ENCODE results near the gene RABGGTB.
"Not testable (repeated sequence)": the region's sequence is repeated elsewhere in the genome, so short reads cannot be mapped to it uniquely, and the experiment has no call there.

RABGGTB gene

DNA sequence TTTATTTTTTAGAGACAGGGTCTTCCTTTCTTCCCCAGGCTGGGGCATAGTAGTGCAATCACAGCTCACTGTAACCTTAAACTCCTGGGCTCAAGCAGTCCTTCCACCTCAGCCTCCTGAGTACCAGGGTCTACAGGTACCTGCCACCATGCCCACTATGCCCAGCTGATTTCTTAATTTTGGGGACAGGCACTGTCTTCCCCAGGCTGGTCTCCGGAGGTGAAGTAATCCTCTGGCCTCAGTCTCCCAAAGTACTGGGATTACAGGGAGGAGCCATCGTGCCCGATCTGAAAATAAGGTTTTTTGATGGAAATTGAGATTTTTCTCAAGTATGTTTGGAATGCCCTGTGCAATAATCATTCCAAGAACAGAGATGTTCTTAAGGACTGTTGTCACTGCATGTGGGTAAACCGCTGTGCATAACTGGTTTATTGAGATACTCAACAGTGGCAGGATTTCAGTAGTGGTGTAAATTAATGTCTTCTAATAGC is 9.7 kb downstream of the RABGGTB start:
- no peak for DNase-seq (ENCODE audit: low spot score)

DNA sequence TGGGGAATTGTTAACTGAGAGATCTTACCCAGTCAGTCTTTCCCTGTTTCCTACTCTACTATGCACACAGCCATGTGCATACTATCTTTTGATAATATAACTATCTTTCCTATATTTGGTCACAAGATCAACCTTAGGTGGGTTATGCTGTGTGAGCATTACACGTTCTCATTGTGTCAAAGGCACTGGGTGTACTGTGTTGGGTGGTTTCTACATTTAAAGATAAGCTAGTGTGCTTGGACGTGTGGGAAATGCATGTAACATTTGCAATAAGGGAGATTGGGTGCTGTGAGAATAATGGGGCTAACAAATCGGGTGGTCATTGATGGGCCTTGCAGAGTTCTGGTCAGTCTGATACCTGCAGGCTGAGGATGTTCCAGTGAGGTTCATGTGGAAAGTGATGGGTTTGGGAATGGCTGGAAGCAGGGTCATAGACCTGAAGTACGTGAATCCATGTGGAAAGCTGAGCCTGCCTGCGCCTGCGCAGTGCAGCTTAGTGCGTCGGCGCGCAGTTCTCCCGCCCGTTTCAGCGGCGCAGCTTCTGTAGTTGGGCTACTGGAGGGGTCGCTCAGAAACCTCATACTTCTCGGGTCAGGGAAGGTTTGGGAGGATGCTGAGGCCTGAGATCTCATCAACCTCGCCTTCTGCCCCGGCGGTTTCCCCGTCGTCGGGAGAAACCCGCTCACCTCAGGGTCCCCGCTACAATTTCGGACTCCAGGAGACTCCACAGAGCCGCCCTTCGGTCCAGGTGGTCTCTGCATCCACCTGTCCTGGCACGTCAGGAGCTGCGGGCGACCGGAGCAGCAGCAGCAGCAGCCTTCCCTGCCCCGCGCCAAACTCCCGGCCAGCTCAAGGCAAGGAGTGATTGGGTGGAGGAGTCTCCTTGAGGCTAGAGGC is 10.6 kb downstream of the RABGGTB start, which contains the start of gene MSH4:
MSH4 (plus strand) TSS at position 507 of the 897 bp plus-strand sequence; CDS start at position 611, 104 bp downstream.
- DNase-seq (ENCODE audit: low spot score), result no peak

DNA sequence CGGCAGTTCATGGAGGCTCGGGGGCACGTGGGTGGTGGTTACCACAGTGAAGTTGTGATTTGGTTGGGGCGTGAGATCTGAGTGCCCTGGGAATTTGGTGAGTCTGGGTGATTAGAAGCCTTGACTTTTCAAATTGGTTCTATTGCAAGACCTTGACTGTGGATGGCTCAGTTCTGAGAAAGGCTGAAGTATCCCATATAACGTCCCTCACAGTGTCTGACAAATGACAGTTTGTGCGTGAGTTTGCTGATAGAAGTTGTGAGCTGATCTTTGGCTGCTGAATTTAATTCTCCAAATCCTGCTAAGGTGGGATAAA is 11.2 kb downstream of the RABGGTB start:
- no peak for DNase-seq (ENCODE audit: low spot score)

DNA sequence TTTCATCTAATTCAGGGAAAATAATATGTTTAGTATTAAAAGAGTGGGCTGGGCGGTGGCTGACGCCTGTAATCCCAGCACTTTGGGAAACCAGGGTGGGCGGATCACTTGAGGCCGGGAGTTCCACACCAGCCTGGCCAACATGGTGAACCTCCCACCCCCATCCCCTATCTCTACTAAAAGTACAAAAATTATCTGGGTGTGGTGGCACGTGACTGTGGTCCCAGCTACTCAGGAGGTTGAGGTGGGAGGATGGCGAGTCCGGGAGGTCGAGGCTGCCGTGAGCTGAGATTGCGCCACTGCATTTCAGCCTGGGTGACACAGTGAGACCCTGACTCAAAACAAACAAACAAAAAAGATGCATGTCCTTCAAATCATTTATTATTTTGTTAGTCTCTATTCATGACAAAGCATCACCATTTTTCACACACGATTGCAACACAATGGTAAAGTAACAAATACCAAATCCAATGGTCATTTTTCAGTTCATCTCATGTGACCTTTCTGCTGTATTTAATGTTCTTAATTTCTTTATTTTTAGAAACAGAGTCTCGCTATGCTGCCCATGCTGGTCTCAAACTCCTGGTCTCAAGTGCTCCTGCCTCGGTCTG is 11.7 kb downstream of the RABGGTB start:
- no peak for DNase-seq (ENCODE audit: low spot score)

DNA sequence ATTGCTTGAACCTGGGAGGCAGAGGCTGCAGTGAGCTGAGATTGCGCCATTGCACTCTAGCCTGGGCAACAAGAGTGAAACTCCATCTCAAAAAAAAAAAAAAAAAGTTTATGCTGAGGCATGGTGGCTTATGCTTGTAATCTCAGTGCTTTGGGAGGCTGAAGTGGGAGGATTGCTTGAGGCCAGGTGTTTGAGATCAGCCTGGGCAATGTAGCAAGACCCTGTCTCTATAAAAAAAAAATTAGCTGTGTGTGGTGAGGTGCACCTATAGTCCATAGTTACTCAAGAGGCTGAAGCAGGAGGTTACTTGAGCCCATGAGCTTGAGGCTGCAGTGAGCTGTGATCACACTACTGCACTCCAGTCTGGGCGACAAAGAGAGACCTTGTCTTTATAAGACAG is 15.4 kb downstream of the RABGGTB start:
- not testable (repeated sequence) for DNase-seq (ENCODE audit: low spot score)

DNA sequence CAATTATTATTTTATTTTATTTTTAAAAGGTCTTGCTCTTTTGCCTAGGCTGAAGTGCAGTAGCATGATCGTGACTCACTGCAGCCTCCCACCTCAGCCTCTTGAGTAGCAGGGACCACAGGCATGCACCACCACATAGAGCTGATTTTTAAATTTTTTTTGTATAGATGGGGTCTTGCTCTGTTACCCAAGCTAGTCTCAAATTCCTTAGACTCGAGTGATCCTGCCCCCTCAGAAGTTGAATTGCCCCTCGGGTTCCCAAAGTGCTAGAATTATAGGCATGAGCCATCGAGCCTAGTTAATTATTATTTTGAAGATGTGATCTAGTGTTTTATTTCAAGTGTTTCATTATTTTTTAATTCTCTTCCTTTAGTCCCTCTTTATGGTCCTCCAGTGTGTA is 22.9 kb downstream of the RABGGTB start:
- no peak for DNase-seq (ENCODE audit: low spot score)

DNA sequence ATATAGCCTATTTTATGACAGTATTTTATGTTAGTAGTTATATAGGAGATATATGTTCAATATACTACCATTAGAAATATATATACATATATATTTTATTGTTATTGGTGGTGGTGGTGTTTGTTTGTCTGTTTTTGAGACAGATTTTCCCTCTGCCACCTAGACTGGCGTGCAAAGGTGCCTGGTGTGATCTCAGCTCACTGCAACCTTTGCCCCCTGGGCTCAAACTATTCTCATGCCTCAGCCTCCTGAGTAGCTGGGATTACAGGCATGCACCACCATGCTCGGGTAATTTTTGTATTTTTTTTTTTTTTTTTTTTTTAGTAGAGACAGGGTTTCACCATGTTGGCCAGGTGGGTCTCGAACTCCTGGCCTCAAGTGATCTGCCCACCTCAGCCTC is 24.1 kb downstream of the RABGGTB start:
- DNase-seq (ENCODE audit: low spot score), result not testable (repeated sequence)

DNA sequence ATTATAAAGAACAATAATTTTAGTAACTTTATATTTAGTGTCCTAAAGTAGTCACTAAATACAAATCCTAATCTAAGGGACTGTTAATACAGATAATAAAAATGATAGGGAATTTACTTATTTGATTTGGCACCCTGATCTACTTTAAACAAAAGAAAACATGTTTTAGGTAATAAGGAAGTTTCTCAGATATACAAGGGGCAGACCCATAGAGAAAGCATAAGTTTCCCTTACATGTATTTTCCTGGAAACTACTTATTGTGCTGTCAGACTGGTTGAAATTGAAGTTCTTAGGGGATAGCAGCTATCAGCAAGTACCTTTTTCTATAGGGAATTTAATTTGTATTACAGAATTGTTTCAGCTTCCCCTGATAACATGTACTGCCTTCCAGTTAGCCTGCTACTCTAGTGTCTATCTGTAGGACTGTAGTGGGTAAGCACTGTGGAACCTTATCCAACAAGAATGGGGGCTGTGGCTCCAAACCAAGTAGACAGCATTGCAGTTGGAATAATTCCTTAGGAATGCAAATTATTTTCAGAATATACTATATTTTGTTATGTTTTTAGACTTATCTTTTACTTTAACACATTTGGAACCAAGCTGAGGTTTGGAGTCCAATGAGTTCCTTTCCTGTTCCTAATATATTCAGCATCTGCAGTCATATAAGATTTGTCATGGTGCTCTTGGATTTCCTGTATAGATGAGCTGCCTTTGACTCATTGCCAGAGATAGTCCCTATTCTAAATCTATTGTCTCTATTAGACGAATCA is 25.3 kb downstream of the RABGGTB start:
- no peak for DNase-seq (ENCODE audit: low spot score)

DNA sequence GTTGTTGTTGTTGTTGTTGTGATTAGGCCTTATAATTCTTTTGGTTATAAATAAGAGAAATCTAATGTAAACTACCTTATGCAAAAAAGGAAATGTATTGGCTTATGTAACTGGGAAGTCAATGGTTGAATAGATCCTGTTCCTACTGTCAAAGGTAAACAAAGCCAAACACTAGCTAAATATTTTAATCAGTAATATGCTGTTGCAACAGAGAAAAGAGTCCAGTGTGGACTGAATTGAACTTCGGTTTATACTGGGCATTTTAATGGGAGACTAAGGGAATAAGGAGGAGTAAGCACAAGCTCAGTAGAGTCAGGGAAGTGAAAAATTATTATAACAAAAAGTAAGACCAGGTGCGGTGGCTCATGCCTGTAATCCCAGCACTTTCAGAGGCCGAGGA is 26.0 kb downstream of the RABGGTB start:
- DNase-seq (ENCODE audit: low spot score), result no peak

DNA sequence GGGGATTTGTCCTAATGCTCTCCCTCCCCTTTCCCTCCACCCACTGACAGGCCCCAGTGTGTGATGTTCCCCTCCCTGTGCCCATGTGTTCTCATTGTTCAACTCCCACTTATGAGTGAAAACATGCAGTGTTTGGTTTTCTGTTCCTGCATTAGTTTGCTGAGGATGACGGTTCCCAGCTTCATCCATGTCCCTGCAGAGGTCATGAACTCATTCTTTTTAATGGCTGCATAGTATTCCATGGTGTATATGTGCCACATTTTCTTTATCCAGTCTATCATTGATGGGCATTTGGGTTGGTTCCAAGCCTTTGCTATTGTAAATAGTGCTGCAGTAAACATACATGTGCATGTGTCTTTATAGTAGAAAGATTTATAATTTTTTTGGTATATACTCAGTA is 37.5 kb downstream of the RABGGTB start:
- not testable (repeated sequence) for DNase-seq (ENCODE audit: low spot score)

DNA sequence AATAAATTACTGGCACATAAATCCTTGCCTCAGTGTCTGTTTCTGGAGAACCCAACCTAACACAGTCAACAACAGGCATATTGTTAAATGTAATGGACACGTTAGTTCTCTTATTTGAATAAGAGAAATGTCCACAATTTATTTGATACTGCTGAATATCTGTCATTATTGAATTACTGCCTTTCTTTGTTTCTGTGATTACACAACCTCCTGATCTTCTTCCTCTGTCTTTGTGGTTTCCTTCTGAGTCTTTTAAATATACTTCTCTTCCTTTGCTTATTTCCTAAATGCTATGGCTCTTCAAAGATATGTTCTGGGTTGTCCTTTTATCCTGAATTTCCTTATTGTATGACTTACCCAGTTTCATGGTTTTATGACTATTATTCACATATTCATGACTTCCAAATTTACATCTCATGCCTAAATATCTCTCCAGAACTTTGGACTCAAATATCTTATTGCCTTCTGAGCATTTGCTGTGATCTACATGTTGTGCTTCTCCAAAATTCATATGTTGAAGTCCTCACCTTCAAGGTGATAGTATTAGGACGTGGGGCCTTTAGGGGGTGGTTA is 50.6 kb downstream of the RABGGTB start:
- no peak for DNase-seq (ENCODE audit: low spot score)

DNA sequence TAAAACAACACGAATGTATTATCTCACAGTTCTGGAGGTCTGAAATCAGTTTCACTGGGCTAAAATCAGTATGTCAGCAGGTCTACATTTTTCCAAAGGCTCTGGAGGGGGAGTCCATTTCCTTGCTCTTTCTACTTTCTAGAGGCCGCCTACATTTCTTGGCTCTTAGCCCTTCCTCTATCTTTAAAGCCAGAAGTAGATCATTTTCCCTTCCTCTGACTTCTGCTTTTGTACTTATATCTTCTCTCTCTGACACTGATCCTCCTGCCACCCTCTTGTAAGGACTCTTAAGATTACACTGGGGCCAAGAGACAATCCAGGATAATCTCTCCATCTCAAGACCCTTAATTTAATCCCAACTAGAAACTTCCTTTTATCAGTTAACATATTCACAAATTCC is 52.0 kb downstream of the RABGGTB start:
- DNase-seq (ENCODE audit: low spot score), result no peak

DNA sequence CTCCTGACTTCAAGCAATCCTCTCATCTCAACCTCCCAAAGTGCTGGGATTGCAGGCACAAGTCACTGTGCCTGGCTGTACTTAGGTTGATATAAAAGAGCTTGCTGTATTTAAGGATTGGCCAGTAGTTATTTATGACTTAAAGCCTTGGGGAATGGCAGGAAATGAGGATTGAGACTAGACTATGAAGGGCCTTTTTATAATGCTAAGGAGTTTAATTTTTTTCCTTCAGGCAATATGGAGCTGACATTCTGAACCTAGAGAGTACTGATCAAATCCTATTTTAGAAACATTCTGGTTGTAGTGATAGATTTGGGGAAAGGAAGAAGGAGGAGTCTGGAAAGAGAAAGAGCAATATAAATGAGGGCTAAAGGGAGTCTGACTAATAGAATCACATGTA is 55.4 kb downstream of the RABGGTB start:
- no peak for DNase-seq (ENCODE audit: low spot score)

Data from germinal center (tissue), 1 donor.